ENCODE results near the gene LMCD1. TPM values are rescaled to one million over a fixed set of nuclear protein-coding genes. Genes with fewer than 3 reads are reported as not detected.

LMCD1 gene
- 95.0 and 170 TPM in 2 replicates for total RNA-seq

- DNase-seq (ENCODE audit: low read depth): peak; percentile 97
- H3K4me3 ChIP-seq (ENCODE audit: low read depth, low read length): peak within 1 kb of the TSS; percentile 73
- TF ChIP-seq CTCF (IDR thresholded peaks at IDR 0.05; ENCODE audit: insufficient read depth, low read depth, low read length): peak; percentile 26
Measured at GRCh38 chr3:8501371-8502131, at the start of gene LMCD1. TSS of gene LMCD1 (plus strand) at chr3:8501823. CDS start at chr3:8501939, 116 bp downstream.

GRCh38 chr3:8452112-8452511 is 49.5 kb upstream of the LMCD1 start:
- no peak for TF ChIP-seq CTCF (IDR thresholded peaks at IDR 0.05; ENCODE audit: insufficient read depth, low read depth, low read length)
- H3K4me3 ChIP-seq (ENCODE audit: low read depth, low read length): no peak overlapping the region
- DNase-seq (ENCODE audit: low read depth): no peak

GRCh38 chr3:8453153-8453552 is 48.5 kb upstream of the LMCD1 start:
- no peak for TF ChIP-seq CTCF (IDR thresholded peaks at IDR 0.05; ENCODE audit: insufficient read depth, low read depth, low read length)
- no peak overlapping the region for H3K4me3 ChIP-seq (ENCODE audit: low read depth, low read length)
- DNase-seq (ENCODE audit: low read depth): no peak

- no peak for DNase-seq (ENCODE audit: low read depth)
- H3K4me3 ChIP-seq (ENCODE audit: low read depth, low read length): no peak overlapping the region
- TF ChIP-seq CTCF (IDR thresholded peaks at IDR 0.05; ENCODE audit: insufficient read depth, low read depth, low read length): no peak
Measured at GRCh38 chr3:8455526-8456411, 45.9 kb upstream of the LMCD1 start.

- no peak for DNase-seq (ENCODE audit: low read depth)
- H3K4me3 ChIP-seq (ENCODE audit: low read depth, low read length): no peak overlapping the region
- no peak for TF ChIP-seq CTCF (IDR thresholded peaks at IDR 0.05; ENCODE audit: insufficient read depth, low read depth, low read length)
Measured at GRCh38 chr3:8456412-8456811, 45.2 kb upstream of the LMCD1 start.

- no peak overlapping the region for H3K4me3 ChIP-seq (ENCODE audit: low read depth, low read length)
- TF ChIP-seq CTCF (IDR thresholded peaks at IDR 0.05; ENCODE audit: insufficient read depth, low read depth, low read length): no peak
- DNase-seq (ENCODE audit: low read depth): no peak
Measured at GRCh38 chr3:8457039-8457438, 44.6 kb upstream of the LMCD1 start.

All from fibroblast of villous mesenchyme (primary cell).